NCI-H2081 (cell line): Measurements from ENCODE around the gene DOK1.

Source experiments
- DNase-seq, 2 experiments: peaks; one replicate each; lab custom pipeline; 2025; lab: John Stamatoyannopoulos, UW

Gene DOK1

GRCh38 chr2:74525717-74526648 is 28.5 kb upstream of the DOK1 start, which contains the start of gene DQX1:
TSS of gene DQX1 (minus strand) at chr2:74526231. CDS start at chr2:74525729, 502 bp downstream.
- no peak for DNase-seq

- no peak for DNase-seq
Observed at GRCh38 chr2:74526649-74527230, 27.8 kb upstream of the DOK1 start.

GRCh38 chr2:74527741-74528140 is 26.8 kb upstream of the DOK1 start:
- DNase-seq = no peak

GRCh38 chr2:74528600-74529356 is 25.7 kb upstream of the DOK1 start:
- DNase-seq = no peak

GRCh38 chr2:74529357-74530238 is 24.9 kb upstream of the DOK1 start, which contains the start of the genes AUP1 and HTRA2:
TSS of gene AUP1 (minus strand) at chr2:74529706. CDS start at chr2:74529629, 77 bp downstream.
TSS of gene HTRA2 (plus strand) at chr2:74529933. CDS start at chr2:74530007, 74 bp downstream.
- DNase-seq = peak; percentile 99

GRCh38 chr2:74530239-74531187 is 24.0 kb upstream of the DOK1 start:
- DNase-seq = no peak

GRCh38 chr2:74531666-74532065 is 22.9 kb upstream of the DOK1 start:
- no peak for DNase-seq

GRCh38 chr2:74532222-74532621 is 22.3 kb upstream of the DOK1 start:
- DNase-seq = no peak

- DNase-seq = no peak
Observed at GRCh38 chr2:74533464-74533863, 21.1 kb upstream of the DOK1 start.

- no peak for DNase-seq
Observed at GRCh38 chr2:74534411-74534810, 20.1 kb upstream of the DOK1 start.

GRCh38 chr2:74535440-74535965 is 19.0 kb upstream of the DOK1 start:
- no peak for DNase-seq

GRCh38 chr2:74536166-74536950 is 18.2 kb upstream of the DOK1 start:
- DNase-seq = no peak

GRCh38 chr2:74537140-74537539 is 17.4 kb upstream of the DOK1 start:
- no peak for DNase-seq

GRCh38 chr2:74538881-74539339 is 15.6 kb upstream of the DOK1 start:
- DNase-seq = no peak

GRCh38 chr2:74540291-74540690 is 14.2 kb upstream of the DOK1 start:
- DNase-seq = no peak

GRCh38 chr2:74542978-74543377 is 11.5 kb upstream of the DOK1 start:
- no peak for DNase-seq

GRCh38 chr2:74544634-74545033 is 9.9 kb upstream of the DOK1 start:
- no peak for DNase-seq

GRCh38 chr2:74546004-74546403 is 8.5 kb upstream of the DOK1 start:
- no peak for DNase-seq

GRCh38 chr2:74548285-74548899 is 6.1 kb upstream of the DOK1 start:
- DNase-seq = no peak
